Mesothelial cell of epicardium (in vitro differentiated cells): ENCODE measurements around the gene APEH. TPM values are rescaled to one million over a fixed set of nuclear protein-coding genes. Genes with fewer than 3 reads are reported as not detected.
"Not testable (repeated sequence)": the region's sequence is repeated elsewhere in the genome, so short reads cannot be mapped to it uniquely, and the experiment has no call there.

Source experiments
- DNase-seq, 2 experiments: peaks; one replicate each; pipeline ENCODE4 v3.0.0; 2021; ENCODE audit warnings: low spot score in 2 of 2; ENCODE audit not compliant: unreplicated experiment in 2 of 2
- H3K27ac Mint-ChIP-seq: 2 replicates; pipeline ENCODE4 v1.8.0; 2021; ENCODE audit warnings: mixed read lengths
- H3K27me3 Mint-ChIP-seq: 2 replicates; pipeline ENCODE4 v1.8.0; 2021; ENCODE audit warnings: low read depth, mixed read lengths
- H3K36me3 Mint-ChIP-seq: 2 replicates; pipeline ENCODE4 v1.8.0; 2021; ENCODE audit warnings: mixed read lengths
- H3K4me1 Mint-ChIP-seq: 2 replicates; pipeline ENCODE4 v1.8.0; 2021; ENCODE audit warnings: mixed read lengths
- H3K4me3 Mint-ChIP-seq: 2 replicates; pipeline ENCODE4 v1.8.0; 2021; ENCODE audit warnings: mild to moderate bottlenecking, moderate library complexity, mixed read lengths
- H3K9me3 Mint-ChIP-seq: 2 replicates; pipeline ENCODE4 v1.8.0; 2021; ENCODE audit warnings: mixed read lengths
- CTCF ChIP-seq: fragments of 200-600 bp; sonication (generic); IDR thresholded peaks from one replicate; pipeline ENCODE4 v1.5.0; 2021; ENCODE audit warnings: antibody characterized with exemption; ENCODE audit not compliant: unreplicated experiment
- total RNA-seq: library from RNA; stranded (reverse); gene quantifications from 3 replicates; pipeline ENCODE4 v1.2.1, GENCODE V29; 2021

The APEH gene
- total RNA-seq, 1 donor from 2014 or later = 111 TPM

GRCh38 chr3:49683162-49683561, 9.0 kb downstream of the APEH start:
- Mint-ChIP-seq H3K9me3 (no peaks in the 10 kb centered on the region), H3K4me3 (no peak overlapping the region), H3K36me3 (peaks cover 14% of the 10 kb centered on the region), H3K27ac (no peak overlapping the region), H3K4me1 (peaks cover 7% of the 10 kb centered on the region), H3K27me3 (peaks cover 5% of the 10 kb centered on the region)
- DNase-seq = no peak
- no peak for TF ChIP-seq CTCF

GRCh38 chr3:49684453-49684852, 10.3 kb downstream of the APEH start:
- peaks cover 18% of the 10 kb centered on the region for H3K4me1 Mint-ChIP-seq
- not testable (repeated sequence) for H3K4me3 Mint-ChIP-seq, H3K9me3 Mint-ChIP-seq, DNase-seq, H3K27me3 Mint-ChIP-seq, H3K27ac Mint-ChIP-seq
- peaks cover 12% of the 10 kb centered on the region for H3K36me3 Mint-ChIP-seq

- not testable (repeated sequence) for H3K27me3 Mint-ChIP-seq, H3K36me3 Mint-ChIP-seq, H3K27ac Mint-ChIP-seq, H3K9me3 Mint-ChIP-seq, DNase-seq
- Mint-ChIP-seq H3K4me3 (peak overlapping the region; percentile 78), H3K4me1 (peaks cover 22% of the 10 kb centered on the region)
These were observed 11.0 kb downstream of the APEH start for GRCh38 chr3:49685103-49685502.

- not testable (repeated sequence) for H3K27ac Mint-ChIP-seq, H3K9me3 Mint-ChIP-seq, H3K27me3 Mint-ChIP-seq, DNase-seq, H3K36me3 Mint-ChIP-seq
- H3K4me1 Mint-ChIP-seq = peaks cover 30% of the 10 kb centered on the region
- peak overlapping the region; percentile 78 for H3K4me3 Mint-ChIP-seq
These were observed 11.7 kb downstream of the APEH start for GRCh38 chr3:49685846-49686245.

DNA sequence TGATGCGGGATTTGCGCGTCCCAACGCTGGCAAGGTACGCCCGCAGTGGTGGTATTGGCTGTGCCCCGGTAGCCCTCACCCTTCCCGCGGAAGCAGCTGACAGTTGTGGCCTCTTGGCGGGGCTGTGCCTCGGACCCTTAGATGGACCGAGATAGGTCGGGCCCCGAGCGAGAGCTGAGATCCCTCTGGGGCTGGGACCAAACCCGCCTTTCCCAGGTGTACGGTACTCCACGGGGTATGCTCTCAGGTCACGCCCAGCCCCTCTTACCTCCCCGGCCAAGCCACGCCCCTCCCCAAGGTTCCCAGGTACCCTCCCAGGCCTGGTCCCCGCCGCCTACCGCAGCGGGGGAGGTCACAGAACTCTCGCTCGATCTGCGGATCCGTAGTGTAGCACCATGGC, 12.2 kb downstream of the APEH start:
- peaks cover 32% of the 10 kb centered on the region for H3K4me1 Mint-ChIP-seq
- H3K9me3 Mint-ChIP-seq, H3K27me3 Mint-ChIP-seq, H3K36me3 Mint-ChIP-seq: not testable (repeated sequence)
- peak in 1 of 2 experiments; percentile 48 for DNase-seq
- peak overlapping the region; percentile 72 for H3K27ac Mint-ChIP-seq
- H3K4me3 Mint-ChIP-seq = peak overlapping the region; percentile 78

DNA sequence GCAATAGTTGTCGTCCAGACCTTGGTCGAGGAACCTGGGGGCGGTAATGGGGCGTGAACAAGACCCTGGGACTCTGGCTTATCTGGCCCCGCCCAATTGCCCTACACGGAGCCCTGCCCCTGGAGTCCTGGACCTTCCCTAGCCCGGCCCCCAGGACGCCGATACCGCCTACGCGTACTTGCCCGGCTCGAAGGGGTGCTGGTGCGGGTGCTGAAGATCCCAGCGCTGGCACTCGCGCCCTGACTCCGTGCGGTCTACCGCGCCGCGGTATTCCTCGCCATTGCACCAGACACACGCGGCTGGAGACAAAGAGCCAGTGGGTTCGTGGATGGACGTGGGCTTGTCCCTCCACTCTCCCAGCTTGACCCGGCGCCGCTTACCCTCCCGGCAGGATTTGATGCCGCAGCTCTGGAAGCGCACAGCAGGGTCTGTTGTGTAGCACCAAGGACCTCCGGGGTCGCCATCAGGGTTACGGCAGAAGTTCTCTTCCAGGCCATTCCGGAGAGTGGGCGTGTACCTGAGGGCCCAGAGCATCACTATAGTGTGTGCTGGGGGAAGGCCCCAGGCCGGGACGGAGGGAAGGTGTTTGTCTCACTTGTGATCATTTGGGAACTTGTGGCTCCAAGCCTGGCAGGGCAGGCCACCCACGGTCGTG, 12.7 kb downstream of the APEH start:
- not testable (repeated sequence) for H3K36me3 Mint-ChIP-seq

GRCh38 chr3:49687424-49687795, 13.3 kb downstream of the APEH start:
- not testable (repeated sequence) for H3K36me3 Mint-ChIP-seq, DNase-seq, H3K9me3 Mint-ChIP-seq, H3K27me3 Mint-ChIP-seq
- Mint-ChIP-seq H3K27ac (peak overlapping the region; percentile 86), H3K4me3 (peak overlapping the region; percentile 78), H3K4me1 (peaks cover 32% of the 10 kb centered on the region)

More for the DNA sequence above, 12.7 kb downstream of the APEH start:
- not testable (repeated sequence) for H3K9me3 Mint-ChIP-seq, H3K27me3 Mint-ChIP-seq
- peak overlapping the region; percentile 78 for H3K4me3 Mint-ChIP-seq
- peak overlapping the region; percentile 86 for H3K27ac Mint-ChIP-seq
- DNase-seq = peak in 1 of 2 experiments; percentile 56
- H3K4me1 Mint-ChIP-seq = peaks cover 32% of the 10 kb centered on the region

- not testable (repeated sequence) for H3K36me3 Mint-ChIP-seq, DNase-seq, H3K9me3 Mint-ChIP-seq, H3K27me3 Mint-ChIP-seq
- Mint-ChIP-seq H3K4me3 (peak overlapping the region; percentile 95), H3K4me1 (peaks cover 32% of the 10 kb centered on the region), H3K27ac (peak overlapping the region; percentile 96)
These were observed 14.3 kb downstream of the APEH start for GRCh38 chr3:49688338-49689045.

DNA sequence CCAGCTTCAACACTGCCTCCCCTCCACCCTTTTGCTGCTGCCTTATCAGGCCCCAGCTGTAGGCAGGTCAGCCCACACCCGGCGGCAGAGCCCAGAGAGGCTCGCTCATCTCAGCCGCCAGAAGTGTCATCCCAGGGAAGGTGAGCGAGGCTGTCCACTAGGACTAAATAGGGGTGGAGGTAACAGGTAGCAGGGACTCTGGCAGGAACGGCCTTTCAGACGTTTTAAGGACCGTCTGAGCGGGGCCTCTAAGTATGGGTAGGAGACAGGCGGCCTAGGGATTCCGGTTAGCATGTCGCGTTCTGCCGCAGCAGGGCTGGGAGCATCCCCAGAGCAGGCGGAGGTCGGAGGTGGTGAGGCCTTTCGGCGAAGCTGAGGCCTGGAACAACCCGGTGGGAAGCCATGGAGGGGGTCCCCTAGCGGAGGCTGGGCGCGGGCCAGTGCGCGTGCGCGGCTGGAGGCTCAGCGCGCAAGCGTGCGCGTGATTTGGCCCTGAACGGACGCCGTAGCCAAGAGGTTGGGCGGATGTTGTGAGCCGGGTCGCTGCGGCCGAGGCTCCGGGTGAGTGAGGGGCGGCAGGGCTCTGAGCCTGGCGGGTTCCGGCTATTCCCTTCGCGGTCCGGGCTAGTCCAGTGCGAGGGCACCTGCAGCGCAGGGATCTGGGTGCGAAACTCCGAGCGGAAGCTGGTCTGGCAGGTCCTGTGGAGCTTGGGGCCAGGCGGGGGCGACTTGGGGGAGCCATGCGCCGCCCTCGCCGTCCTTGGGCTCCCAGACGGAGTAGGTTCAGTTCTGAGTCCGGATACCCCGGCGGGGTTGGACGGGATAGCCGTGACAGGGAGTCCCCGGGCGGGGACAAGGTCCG, 15.1 kb downstream of the APEH start, which contains the start of the genes MST1 and RNF123:
TSS of gene MST1 (minus strand) at position 429 of the 862 bp plus-strand sequence. CDS start 783 bp downstream, outside the sequence.
TSS of gene RNF123 (plus strand) at position 512 of the 862 bp plus-strand sequence. CDS start 1,609 bp downstream, outside the sequence.
- DNase-seq = peak; percentile 89 to 95
- Mint-ChIP-seq H3K27me3 (peaks cover 5% of the 10 kb centered on the region), H3K9me3 (no peaks in the 10 kb centered on the region)

DNA sequence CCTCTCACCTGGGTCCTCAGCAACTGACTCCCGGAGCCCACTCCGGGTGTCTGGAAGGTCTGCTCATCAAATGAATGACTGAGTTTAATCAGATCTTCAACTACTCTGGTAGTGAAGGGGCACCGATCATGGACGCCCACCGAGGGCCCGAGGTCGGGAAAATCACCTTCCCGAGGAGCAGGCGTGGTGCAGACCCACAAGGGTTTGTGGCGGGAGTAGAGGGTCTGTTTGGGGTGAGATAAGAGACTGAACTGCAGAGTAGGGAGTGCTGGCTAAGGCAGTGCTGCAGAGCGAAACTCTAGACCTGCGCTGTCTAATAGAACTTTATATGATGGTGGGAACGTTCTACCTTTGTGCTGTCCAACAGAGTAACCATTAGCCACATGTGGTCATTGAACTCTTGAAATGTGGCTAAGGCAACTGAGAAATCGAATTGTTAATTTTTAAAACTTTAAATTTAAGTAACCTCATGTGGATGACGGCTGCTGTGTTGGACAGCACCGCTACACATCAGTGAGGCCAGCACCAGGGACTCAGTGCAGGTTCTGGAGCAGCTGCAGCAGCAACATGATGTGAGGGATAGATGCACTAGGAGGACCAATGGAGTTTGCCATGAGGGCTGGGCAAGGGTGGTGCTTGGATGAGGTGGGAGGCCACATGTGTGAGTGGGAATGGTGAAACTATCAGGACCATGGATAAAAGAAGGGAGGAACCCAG, 15.9 kb downstream of the APEH start:
- not testable (repeated sequence) for H3K36me3 Mint-ChIP-seq
- Mint-ChIP-seq H3K27ac (peak overlapping the region; percentile 96), H3K4me3 (peak overlapping the region; percentile 95)

More for the DNA sequence above, 15.1 kb downstream of the APEH start, which contains the start of the genes MST1 and RNF123:
- Mint-ChIP-seq H3K4me3 (peak within 1 kb of the TSS; percentile 95), H3K36me3 (peaks cover 3% of the 10 kb centered on the region), H3K4me1 (peaks cover 32% of the 10 kb centered on the region), H3K27ac (peak within 1 kb of the TSS; percentile 96)
- TF ChIP-seq CTCF = no peak

DNA sequence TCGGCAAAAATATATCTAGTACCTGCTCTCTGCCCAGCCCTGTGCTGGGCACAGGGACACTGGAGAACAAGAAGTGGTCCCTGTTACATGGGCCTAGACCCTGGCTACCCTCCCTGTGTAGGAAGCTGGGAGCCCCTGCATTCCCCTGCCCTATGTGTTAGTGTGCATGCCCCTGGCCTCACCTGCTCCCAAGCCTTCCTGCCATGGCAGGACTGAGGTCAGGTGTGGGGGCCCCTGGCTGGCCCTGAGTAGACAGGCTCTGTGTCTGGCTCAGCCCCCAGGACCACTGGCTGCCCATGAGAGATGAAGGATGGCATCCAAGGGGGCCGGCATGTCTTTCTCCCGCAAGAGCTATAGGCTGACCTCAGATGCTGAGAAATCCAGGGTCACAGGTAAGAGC, 16.7 kb downstream of the APEH start:
- Mint-ChIP-seq H3K4me1 (peaks cover 32% of the 10 kb centered on the region), H3K4me3 (peak overlapping the region; percentile 95)
- H3K36me3 Mint-ChIP-seq, DNase-seq, H3K27ac Mint-ChIP-seq, H3K27me3 Mint-ChIP-seq, H3K9me3 Mint-ChIP-seq: not testable (repeated sequence)

More for the DNA sequence above, 15.9 kb downstream of the APEH start:
- not testable (repeated sequence) for DNase-seq, H3K27me3 Mint-ChIP-seq, H3K9me3 Mint-ChIP-seq
- H3K4me1 Mint-ChIP-seq = peaks cover 32% of the 10 kb centered on the region
